Measurements from ENCODE around the gene MOV10L1.

The MOV10L1 gene

GRCh38 chr22:50115693-50116092, 25.9 kb downstream of the MOV10L1 start:
- H3K9ac ChIP-seq = no peak overlapping the region
- H3K27me3 ChIP-seq (ENCODE audit: control insufficient read depth, insufficient read depth, low read length) = no peaks in the 10 kb centered on the region
- H3K79me2 ChIP-seq = no peaks in the 10 kb centered on the region
- peak overlapping the region; percentile 53 for H2AFZ ChIP-seq
- no peaks in the 10 kb centered on the region for H3K9me3 ChIP-seq (ENCODE audit: control insufficient read depth, low read length)
- H3K36me3 ChIP-seq (ENCODE audit: control insufficient read depth, insufficient read depth, low read length) = no peaks in the 10 kb centered on the region
- TF ChIP-seq CTCF (IDR thresholded peaks at IDR 0.05) = no peak
- no peak overlapping the region for H3K4me2 ChIP-seq (ENCODE audit: low read length)
- peaks cover 5% of the 10 kb centered on the region for H3K4me1 ChIP-seq
- peak overlapping the region; percentile 36 for H3K27ac ChIP-seq
- H3K4me3 ChIP-seq (ENCODE audit: low read depth, low read length) = no peak overlapping the region

GRCh38 chr22:50117168-50117762, 27.5 kb downstream of the MOV10L1 start:
- Histone ChIP-seq H3K4me3 (ENCODE audit: low read depth, low read length) (no peak overlapping the region), H3K9me3 (ENCODE audit: control insufficient read depth, low read length) (no peaks in the 10 kb centered on the region), H2AFZ (no peak overlapping the region), H3K27ac (no peak overlapping the region), H3K79me2 (no peaks in the 10 kb centered on the region), H3K9ac (no peak overlapping the region), H3K4me2 (ENCODE audit: low read length) (no peak overlapping the region), H3K36me3 (ENCODE audit: control insufficient read depth, insufficient read depth, low read length) (no peaks in the 10 kb centered on the region), H3K27me3 (ENCODE audit: control insufficient read depth, insufficient read depth, low read length) (no peaks in the 10 kb centered on the region), H3K4me1 (peaks cover 5% of the 10 kb centered on the region)
- TF ChIP-seq CTCF (IDR thresholded peaks at IDR 0.05) = no peak

GRCh38 chr22:50118129-50118528, 28.3 kb downstream of the MOV10L1 start:
- no peaks in the 10 kb centered on the region for H3K79me2 ChIP-seq
- H2AFZ ChIP-seq = no peak overlapping the region
- no peaks in the 10 kb centered on the region for H3K36me3 ChIP-seq (ENCODE audit: control insufficient read depth, insufficient read depth, low read length)
- H3K27ac ChIP-seq = no peak overlapping the region
- H3K9me3 ChIP-seq (ENCODE audit: control insufficient read depth, low read length) = no peaks in the 10 kb centered on the region
- no peak overlapping the region for H3K4me2 ChIP-seq (ENCODE audit: low read length)
- no peak for TF ChIP-seq CTCF (IDR thresholded peaks at IDR 0.05)
- no peak overlapping the region for H3K9ac ChIP-seq
- H3K4me1 ChIP-seq = peaks cover 5% of the 10 kb centered on the region
- no peak overlapping the region for H3K4me3 ChIP-seq (ENCODE audit: low read depth, low read length)
- H3K27me3 ChIP-seq (ENCODE audit: control insufficient read depth, insufficient read depth, low read length) = no peaks in the 10 kb centered on the region

- H3K27ac ChIP-seq = no peak overlapping the region
- no peak for TF ChIP-seq CTCF (IDR thresholded peaks at IDR 0.05)
These were observed 28.9 kb downstream of the MOV10L1 start for GRCh38 chr22:50118557-50119168.

More at GRCh38 chr22:50118557-50119168, 28.9 kb downstream of the MOV10L1 start:
- no peak overlapping the region for H3K9ac ChIP-seq
- peaks cover 5% of the 10 kb centered on the region for H3K4me1 ChIP-seq
- H3K79me2 ChIP-seq = no peaks in the 10 kb centered on the region
- no peak overlapping the region for H3K4me3 ChIP-seq (ENCODE audit: low read depth, low read length)
- H3K9me3 ChIP-seq (ENCODE audit: control insufficient read depth, low read length) = no peaks in the 10 kb centered on the region
- H2AFZ ChIP-seq = no peak overlapping the region
- no peak overlapping the region for H3K4me2 ChIP-seq (ENCODE audit: low read length)
- no peaks in the 10 kb centered on the region for H3K36me3 ChIP-seq (ENCODE audit: control insufficient read depth, insufficient read depth, low read length)
- H3K27me3 ChIP-seq (ENCODE audit: control insufficient read depth, insufficient read depth, low read length) = no peaks in the 10 kb centered on the region

All from parathyroid adenoma (tissue), 2 donors.